ENCODE measurements around the gene KIAA1958. TPM values are rescaled to one million over a fixed set of nuclear protein-coding genes. Genes with fewer than 3 reads are reported as not detected.

The KIAA1958 gene
- total RNA-seq, 4 donors from 2014 or later = 2.7 to 5.7 (median 5.2) TPM

- Histone ChIP-seq H3K4me3 (no peak overlapping the region), H3K27ac (peak overlapping the region in 2 of 4 donors; percentile 10 to 31), H3K36me3 (peaks cover 0 to 21% (median 0%) of the 10 kb centered on the region in 3 donors), H3K9me3 (no peaks in the 10 kb centered on the region), H3K27me3 (no peaks in the 10 kb centered on the region), H3K4me1 (peaks cover 0 to 18% (median 4%) of the 10 kb centered on the region in 3 donors)
- DNase-seq = no peak
- TF ChIP-seq POLR2A (IDR thresholded peaks at IDR 0.05) (no peak), CTCF (IDR thresholded peaks at IDR 0.05) (no peak)
- WGBS, 2 donors = 16 to 26% methylated on average over 2 of the region's 2 CpGs
- intact Hi-C loops (cut with DNase I) = no loop called here
These were observed 39.3 kb upstream of the KIAA1958 start for GRCh38 chr9:112447283-112447761.

- TF ChIP-seq CTCF (IDR thresholded peaks at IDR 0.05) (no peak), POLR2A (IDR thresholded peaks at IDR 0.05) (no peak)
- WGBS, 2 donors = 90 to 91% methylated on average over 1 of the region's 1 CpG
These were observed 23.8 kb upstream of the KIAA1958 start for GRCh38 chr9:112462855-112463254.

GRCh38 chr9:112465352-112465751 lies 21.3 kb upstream of the KIAA1958 start:
- Histone ChIP-seq H3K27ac (no peak overlapping the region), H3K9me3 (no peaks in the 10 kb centered on the region), H3K4me1 (no peaks in the 10 kb centered on the region), H3K4me3 (no peak overlapping the region), H3K27me3 (no peaks in the 10 kb centered on the region), H3K36me3 (peaks cover 0 to 94% (median 9%) of the 10 kb centered on the region in 3 donors)
- 72 to 90% methylated on average over 3 to 4 of the region's 4 CpGs for WGBS, 2 donors
- no peak for DNase-seq
- intact Hi-C loops (cut with DNase I) = no loop called here
- no peak for TF ChIP-seq CTCF (IDR thresholded peaks at IDR 0.05)
- TF ChIP-seq POLR2A (IDR thresholded peaks at IDR 0.05) = no peak

More at GRCh38 chr9:112462855-112463254, 23.8 kb upstream of the KIAA1958 start:
- no peak for DNase-seq
- peaks cover 0 to 99% (median 16%) of the 10 kb centered on the region in 3 donors for H3K36me3 ChIP-seq
- no peaks in the 10 kb centered on the region for H3K9me3 ChIP-seq
- H3K4me3 ChIP-seq = no peak overlapping the region
- no peak overlapping the region for H3K27ac ChIP-seq
- no peaks in the 10 kb centered on the region for H3K4me1 ChIP-seq
- intact Hi-C loops (cut with DNase I) = no loop called here
- no peaks in the 10 kb centered on the region for H3K27me3 ChIP-seq

GRCh38 chr9:112472996-112473395 lies 13.6 kb upstream of the KIAA1958 start:
- H3K4me1 ChIP-seq = no peaks in the 10 kb centered on the region
- H3K9me3 ChIP-seq = peaks cover 0 to 9% (median 7%) of the 10 kb centered on the region in 3 donors
- peaks cover 0 to 63% (median 0%) of the 10 kb centered on the region in 3 donors for H3K36me3 ChIP-seq
- TF ChIP-seq CTCF (IDR thresholded peaks at IDR 0.05) (no peak), POLR2A (IDR thresholded peaks at IDR 0.05) (no peak)
- no peaks in the 10 kb centered on the region for H3K27me3 ChIP-seq
- DNase-seq = no peak
- H3K27ac ChIP-seq = no peak overlapping the region
- no peak overlapping the region for H3K4me3 ChIP-seq
- intact Hi-C loops (cut with DNase I) = no loop called here
- 76 to 88% methylated on average over 3 of the region's 3 CpGs for WGBS, 2 donors

GRCh38 chr9:112473986-112474385 lies 12.6 kb upstream of the KIAA1958 start:
- no peaks in the 10 kb centered on the region for H3K4me1 ChIP-seq
- intact Hi-C loops (cut with DNase I) = no loop called here
- H3K4me3 ChIP-seq = no peak overlapping the region
- H3K27me3 ChIP-seq = no peaks in the 10 kb centered on the region
- no peak for TF ChIP-seq POLR2A (IDR thresholded peaks at IDR 0.05)
- H3K27ac ChIP-seq = no peak overlapping the region
- WGBS, 2 donors = 90 to 93% methylated on average over 2 of the region's 2 CpGs
- H3K9me3 ChIP-seq = peaks cover 0 to 15% (median 7%) of the 10 kb centered on the region in 3 donors
- peaks cover 0 to 53% (median 0%) of the 10 kb centered on the region in 3 donors for H3K36me3 ChIP-seq
- no peak for DNase-seq

- intact Hi-C loops (cut with DNase I) = no loop called here
- no peaks in the 10 kb centered on the region for H3K4me1 ChIP-seq
- H3K27ac ChIP-seq = no peak overlapping the region
- H3K9me3 ChIP-seq = peaks cover 0 to 15% (median 7%) of the 10 kb centered on the region in 3 donors
- peaks cover 0 to 44% (median 0%) of the 10 kb centered on the region in 3 donors for H3K36me3 ChIP-seq
- no peak overlapping the region for H3K4me3 ChIP-seq
- H3K27me3 ChIP-seq = no peaks in the 10 kb centered on the region
- TF ChIP-seq POLR2A (IDR thresholded peaks at IDR 0.05) (no peak), CTCF (IDR thresholded peaks at IDR 0.05) (no peak)
- no peak for DNase-seq
- 97 to 100% methylated on average over 1 of the region's 1 CpG for WGBS, 2 donors
These were observed 11.3 kb upstream of the KIAA1958 start for GRCh38 chr9:112475318-112475717.

Data from esophagus squamous epithelium (tissue), 5 donors.